Vagina (tissue), 2 donors: ENCODE data around the gene GYS1. TPM values are rescaled to one million over a fixed set of nuclear protein-coding genes. Genes with fewer than 3 reads are reported as not detected.
A peak's percentile ranks its signal among the peaks of the same experiment; 100 is the strongest.

Experiments
- DNase-seq, 2 donors: peaks; one replicate each; pipeline ENCODE4 v3.0.0-alpha.2; 2017; ENCODE audit errors: extremely low spot score in 2 of 2
- H3K27ac ChIP-seq: fragments of 200-600 bp; sonication (generic); one replicate; pipeline ENCODE4 v1.5.1; 2019
- H3K27me3 ChIP-seq: fragments of 200-600 bp; sonication (generic); one replicate; pipeline ENCODE4 v1.5.1; 2019
- H3K36me3 ChIP-seq, 2 donors: fragments of 200-600 bp; sonication (generic); one replicate each; pipeline ENCODE4 v1.5.1; 2017 to 2019
- H3K4me1 ChIP-seq: fragments of 200-600 bp; sonication (generic); one replicate; pipeline ENCODE4 v1.5.1; 2019
- H3K4me3 ChIP-seq, 2 donors: fragments of 200-600 bp; sonication (generic); 1 replicate in 1 of 2; 2 replicates in 1 of 2; pipeline ENCODE4 v1.5.1; 2016 to 2019
- H3K9me3 ChIP-seq: fragments of 200-600 bp; sonication (generic); one replicate; pipeline ENCODE4 v1.5.1; 2019
- POLR2A ChIP-seq, 2 donors: fragments of 450-650 bp; IDR thresholded peaks; one replicate each; pipeline ENCODE4 v1.6.1; 2017; ENCODE audit warnings: antibody characterized with exemption in 2 of 2, mild to moderate bottlenecking in 2 of 2, moderate library complexity in 2 of 2
- POLR2AphosphoS5 ChIP-seq, 2 donors: sonication (generic); formaldehyde crosslinking; IDR thresholded peaks; one replicate each; pipeline ENCODE4 v1.9.0; 2017; ENCODE audit warnings: antibody characterized with exemption in 2 of 2, mild to moderate bottlenecking in 2 of 2, low read depth in 1 of 2; ENCODE audit not compliant: insufficient read depth in 1 of 2
- intact Hi-C: fragments of 100-400 bp; cut with DNase I; formaldehyde crosslinking; loops from one replicate; pipeline ENCODE4 v1.15.1; 2023
- total RNA-seq: library from RNA; depleted of rRNA; stranded (reverse); fragments of >200 nt; gene quantifications from one replicate; pipeline ENCODE4 v1.2.3, GENCODE V29; 2016
- TF ChIP-seq, protein P1 (sequence below), 3 experiments: fragments of 450-650 bp in 2 of 3; fragments of 200-600 bp in 1 of 3; sonication (generic) in 1 of 3; IDR thresholded peaks; one replicate each; pipeline ENCODE4 v1.5.1; 2017 to 2019; ENCODE audit warnings: antibody characterized with exemption in 3 of 3, mild to moderate bottlenecking in 2 of 3, moderate library complexity in 2 of 3

Gene GYS1
- total RNA-seq, 1 donor from 2014 or later, result 32.2 TPM

DNA sequence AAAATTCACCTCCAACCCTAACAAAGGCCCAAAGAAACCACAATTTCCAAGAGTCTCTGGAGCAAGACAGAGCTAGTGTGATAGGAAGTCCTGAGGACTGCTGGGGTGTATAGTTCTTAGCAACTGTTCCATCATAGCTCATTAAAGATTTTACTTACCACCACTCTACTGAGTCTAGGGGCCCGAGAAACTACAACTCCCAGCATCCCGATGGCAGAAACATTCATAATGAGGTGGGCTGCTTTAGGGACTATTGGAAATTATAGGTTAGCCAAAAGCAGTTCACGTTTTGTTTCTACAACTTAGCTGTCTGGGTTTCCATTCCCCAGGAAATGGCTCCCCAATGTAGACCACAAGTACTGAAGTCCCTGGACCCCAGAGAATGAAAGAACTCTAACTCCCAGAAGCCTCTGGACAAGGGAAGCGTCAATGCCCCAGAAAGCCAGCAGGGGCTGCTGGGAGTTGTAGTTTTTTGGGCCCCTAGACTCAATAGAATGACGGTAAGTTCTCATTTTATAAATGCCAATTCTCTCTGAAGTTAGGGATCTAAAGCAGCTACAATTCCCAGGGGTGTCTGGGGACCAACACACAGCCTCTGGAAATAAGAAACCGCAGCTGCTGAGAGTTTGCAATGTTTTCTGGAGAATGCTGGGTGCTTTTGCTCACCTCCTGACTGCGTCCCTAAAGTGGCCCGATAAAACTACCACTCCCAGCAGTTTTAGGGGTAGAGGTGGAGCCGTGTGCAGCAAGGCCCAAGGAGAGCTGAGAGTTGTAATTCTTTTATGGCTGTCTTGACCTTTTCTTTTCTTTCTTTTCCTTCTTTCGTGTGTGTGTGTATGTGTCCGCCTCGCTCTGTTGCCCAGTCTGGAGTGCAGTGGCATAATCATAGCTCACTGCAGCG lies 16.9 kb downstream of the GYS1 start:
- DNase-seq, result no peak
- Histone ChIP-seq H3K27me3 (no peaks in the 10 kb centered on the region), H3K4me3 (no peak overlapping the region), H3K9me3 (no peaks in the 10 kb centered on the region), H3K27ac (no peak overlapping the region), H3K36me3 (peaks cover 0 to 28% of the 10 kb centered on the region in 2 donors), H3K4me1 (peaks cover 15% of the 10 kb centered on the region)
- intact Hi-C loops, result loop anchor here (5.0 kb wide), 1 partner anchor 179 kb away; no protein-coding TSS in a partner anchor
- TF ChIP-seq POLR2AphosphoS5 (IDR thresholded peaks at IDR 0.05; ENCODE audit: insufficient read depth in 1 of 2, low read depth in 1 of 2), result no peak
- no peak for TF ChIP-seq POLR2A (IDR thresholded peaks at IDR 0.05)
- TF ChIP-seq, protein P1, sequence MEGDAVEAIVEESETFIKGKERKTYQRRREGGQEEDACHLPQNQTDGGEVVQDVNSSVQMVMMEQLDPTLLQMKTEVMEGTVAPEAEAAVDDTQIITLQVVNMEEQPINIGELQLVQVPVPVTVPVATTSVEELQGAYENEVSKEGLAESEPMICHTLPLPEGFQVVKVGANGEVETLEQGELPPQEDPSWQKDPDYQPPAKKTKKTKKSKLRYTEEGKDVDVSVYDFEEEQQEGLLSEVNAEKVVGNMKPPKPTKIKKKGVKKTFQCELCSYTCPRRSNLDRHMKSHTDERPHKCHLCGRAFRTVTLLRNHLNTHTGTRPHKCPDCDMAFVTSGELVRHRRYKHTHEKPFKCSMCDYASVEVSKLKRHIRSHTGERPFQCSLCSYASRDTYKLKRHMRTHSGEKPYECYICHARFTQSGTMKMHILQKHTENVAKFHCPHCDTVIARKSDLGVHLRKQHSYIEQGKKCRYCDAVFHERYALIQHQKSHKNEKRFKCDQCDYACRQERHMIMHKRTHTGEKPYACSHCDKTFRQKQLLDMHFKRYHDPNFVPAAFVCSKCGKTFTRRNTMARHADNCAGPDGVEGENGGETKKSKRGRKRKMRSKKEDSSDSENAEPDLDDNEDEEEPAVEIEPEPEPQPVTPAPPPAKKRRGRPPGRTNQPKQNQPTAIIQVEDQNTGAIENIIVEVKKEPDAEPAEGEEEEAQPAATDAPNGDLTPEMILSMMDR (IDR thresholded peaks at IDR 0.05), result no peak

DNA sequence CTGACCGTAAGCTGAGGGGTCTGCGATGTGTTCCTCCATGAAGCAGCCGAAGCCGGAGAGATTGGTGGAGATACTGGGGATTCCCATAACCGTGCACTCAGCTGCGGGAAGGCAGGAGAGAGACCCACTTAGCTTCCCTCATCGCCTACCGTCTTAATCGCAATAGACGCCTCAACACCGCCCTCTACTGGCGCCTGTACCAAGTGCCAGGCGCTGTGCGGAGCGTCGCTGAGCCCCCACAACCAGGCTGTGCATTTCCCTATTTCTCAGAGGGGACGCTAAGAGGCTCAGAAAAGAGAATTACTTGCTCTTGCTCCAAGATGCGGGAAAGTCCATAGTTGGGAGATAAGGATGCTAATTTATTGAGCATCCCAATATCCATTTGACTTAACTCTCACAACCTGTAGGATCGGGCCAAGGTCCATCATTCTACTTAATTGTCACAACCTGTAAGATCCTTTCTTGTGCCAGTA lies 22.1 kb downstream of the GYS1 start:
- no peak for DNase-seq
- Histone ChIP-seq H3K27ac (peak overlapping the region; percentile 30), H3K27me3 (no peaks in the 10 kb centered on the region), H3K9me3 (no peaks in the 10 kb centered on the region), H3K4me1 (peaks cover 17% of the 10 kb centered on the region), H3K4me3 (no peak overlapping the region), H3K36me3 (peaks cover 0 to 40% of the 10 kb centered on the region in 2 donors)
- no peak for TF ChIP-seq POLR2A (IDR thresholded peaks at IDR 0.05)
- TF ChIP-seq POLR2AphosphoS5 (IDR thresholded peaks at IDR 0.05; ENCODE audit: insufficient read depth in 1 of 2, low read depth in 1 of 2), result peak in 1 of 2 donors; percentile 18
- TF ChIP-seq, protein P1 (IDR thresholded peaks at IDR 0.05), result peak; percentile 87 to 93 (median 92)
- intact Hi-C loops, result no loop called here

DNA sequence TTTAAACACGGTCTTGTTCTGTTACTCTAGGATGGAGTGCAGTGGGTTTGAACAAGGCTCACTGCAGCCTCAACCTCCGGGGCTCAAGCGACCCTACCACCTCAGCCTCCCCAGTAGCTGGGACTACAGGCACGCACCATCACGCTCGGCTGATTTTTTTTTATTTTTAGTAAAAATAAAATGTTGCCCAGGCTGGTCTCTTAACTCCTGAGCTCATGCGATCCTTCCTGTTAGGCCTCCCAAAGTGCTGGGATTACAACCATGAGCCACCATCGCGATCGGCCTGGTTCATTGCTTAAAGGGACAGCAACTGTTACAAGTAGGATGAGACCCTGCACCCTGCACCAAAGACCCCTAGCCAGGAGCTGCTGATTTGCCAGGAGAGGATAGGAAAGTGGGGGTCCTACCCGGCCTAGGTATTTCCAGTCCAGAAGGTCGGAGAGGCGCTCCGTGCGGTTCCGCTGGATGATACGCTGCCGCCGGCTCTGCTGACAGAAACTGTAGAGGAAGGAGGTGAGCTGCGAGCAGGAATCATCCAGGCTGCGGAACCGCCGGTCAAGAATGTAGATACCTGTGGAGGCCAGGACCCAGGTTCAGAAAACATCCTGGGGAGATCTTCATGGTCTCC lies 22.9 kb downstream of the GYS1 start:
- peaks cover 17% of the 10 kb centered on the region for H3K4me1 ChIP-seq
- no peak overlapping the region for H3K4me3 ChIP-seq
- H3K36me3 ChIP-seq, result peaks cover 0 to 40% of the 10 kb centered on the region in 2 donors
- TF ChIP-seq POLR2AphosphoS5 (IDR thresholded peaks at IDR 0.05; ENCODE audit: insufficient read depth in 1 of 2, low read depth in 1 of 2), result no peak
- TF ChIP-seq, protein P1 (IDR thresholded peaks at IDR 0.05), result no peak
- H3K27ac ChIP-seq, result peak overlapping the region; percentile 30
- no peak for DNase-seq
- intact Hi-C loops, result no loop called here
- no peaks in the 10 kb centered on the region for H3K9me3 ChIP-seq
- no peaks in the 10 kb centered on the region for H3K27me3 ChIP-seq

DNA sequence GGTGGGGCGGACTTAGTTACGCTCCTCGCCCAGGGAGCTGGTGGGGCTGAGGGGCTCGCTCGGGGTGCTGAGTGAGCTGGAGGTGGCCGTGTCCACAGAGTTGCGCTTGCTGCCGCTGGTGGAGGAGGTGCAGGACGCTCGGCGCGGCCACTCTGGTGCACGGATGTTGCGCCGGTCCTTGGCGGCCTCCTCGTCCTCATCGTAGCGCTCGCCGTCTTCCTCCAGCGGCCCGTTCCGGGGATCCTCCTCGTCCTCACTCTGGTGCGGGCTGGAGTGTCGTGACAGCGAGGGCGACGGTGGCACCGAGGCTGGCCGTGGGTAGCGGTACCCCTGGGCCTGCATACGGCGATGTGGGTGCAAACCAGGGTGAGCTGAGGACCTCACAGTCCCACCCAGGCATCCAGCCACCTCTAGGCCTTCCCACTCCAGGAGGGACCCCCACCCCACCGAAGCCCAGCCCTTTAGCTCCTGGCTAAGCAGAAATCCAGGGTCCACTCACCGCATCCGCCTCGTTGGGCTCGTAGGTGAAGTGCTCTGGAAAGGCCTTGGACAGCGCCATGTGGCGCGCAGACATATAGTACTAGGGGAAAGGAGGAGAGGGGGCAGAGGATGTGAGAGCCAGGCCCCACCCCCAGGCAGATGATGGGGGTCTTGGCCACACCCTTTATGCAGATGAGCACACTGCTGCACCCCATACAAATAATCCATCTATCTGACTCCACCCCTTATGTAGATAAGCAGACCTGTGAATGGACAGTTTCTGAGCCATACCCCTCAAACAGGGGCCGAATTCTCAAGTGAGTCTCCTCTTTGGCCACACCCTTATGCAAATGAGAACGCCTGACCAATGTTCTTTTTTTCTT lies 23.6 kb downstream of the GYS1 start:
- Histone ChIP-seq H3K27ac (no peak overlapping the region), H3K9me3 (no peaks in the 10 kb centered on the region), H3K4me3 (no peak overlapping the region), H3K4me1 (peaks cover 21% of the 10 kb centered on the region), H3K27me3 (no peaks in the 10 kb centered on the region), H3K36me3 (peaks cover 0 to 37% of the 10 kb centered on the region in 2 donors)
- intact Hi-C loops, result loop anchor here (10.0 kb wide), 2 partner anchors 95 to 335 kb away; partner anchors contain the start of genes DBP and PPP1R15A
- no peak for DNase-seq
- no peak for TF ChIP-seq POLR2AphosphoS5 (IDR thresholded peaks at IDR 0.05; ENCODE audit: insufficient read depth in 1 of 2, low read depth in 1 of 2)
- TF ChIP-seq, protein P1 (IDR thresholded peaks at IDR 0.05), result no peak
- TF ChIP-seq POLR2A (IDR thresholded peaks at IDR 0.05), result no peak
